ENCODE data around the gene IRF9.

- TF ChIP-seq RBAK (tag by site-specific recombination; IDR thresholded peaks at IDR 0.05) (no peak), CTCF (tag by site-specific recombination; IDR thresholded peaks at IDR 0.05) (no peak), PRDM4 (tag by site-specific recombination; IDR thresholded peaks at IDR 0.05) (no peak), IKZF3 (tag by site-specific recombination; IDR thresholded peaks at IDR 0.05) (no peak), ZNF366 (tag by site-specific recombination; conservative IDR thresholded peaks at IDR 0.05) (no peak), ZNF274 (IDR thresholded peaks at IDR 0.05; ENCODE audit: low read length) (no peak), ZNF274 (tag by site-specific recombination; IDR thresholded peaks at IDR 0.05; ENCODE audit: borderline replicate concordance) (no peak), HOXA7 (CRISPR knock-in tag; IDR thresholded peaks at IDR 0.05; ENCODE audit: borderline replicate concordance) (no peak), ZNF549 (tag by site-specific recombination; IDR thresholded peaks at IDR 0.05) (no peak), ZNF785 (tag by site-specific recombination; IDR thresholded peaks at IDR 0.05) (no peak), REST (tag by site-specific recombination; IDR thresholded peaks at IDR 0.05) (no peak), ZBTB26 (tag by site-specific recombination; optimal IDR thresholded peaks at IDR 0.05) (no peak), YY1 (tag by site-specific recombination; IDR thresholded peaks at IDR 0.05) (no peak), SP2 (tag by site-specific recombination; IDR thresholded peaks at IDR 0.05) (no peak)
These were observed 21.2 kb downstream of the IRF9 start for GRCh38 chr14:24182110-24182882.
